ENCODE data around the gene MSANTD2.

Gene MSANTD2

GRCh38 chr11:124727474-124727873 lies 72.7 kb downstream of the MSANTD2 start:
- DNase-seq = no peak

DNA sequence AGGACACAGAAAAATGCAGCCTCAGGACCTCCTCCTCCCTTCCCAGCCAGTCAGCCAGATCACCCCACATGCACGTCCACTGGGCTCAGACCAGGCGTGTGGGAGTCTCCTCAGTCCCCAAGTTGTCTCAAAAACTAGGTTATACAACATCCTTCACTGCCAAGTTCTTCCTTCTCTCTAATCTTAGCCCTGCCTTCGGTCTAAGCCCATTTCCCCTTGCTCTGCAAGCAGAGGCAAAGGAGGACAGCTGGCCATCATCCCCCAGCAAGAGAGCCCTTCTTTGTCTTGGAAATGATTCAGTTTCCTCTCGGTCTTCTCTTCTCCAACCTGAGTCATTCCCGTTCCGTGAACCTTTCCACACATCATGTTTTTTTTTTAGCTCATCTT lies 74.5 kb downstream of the MSANTD2 start:
- no peak for DNase-seq

- no peak for DNase-seq
Observed at GRCh38 chr11:124724979-124725718, 75.1 kb downstream of the MSANTD2 start.

DNA sequence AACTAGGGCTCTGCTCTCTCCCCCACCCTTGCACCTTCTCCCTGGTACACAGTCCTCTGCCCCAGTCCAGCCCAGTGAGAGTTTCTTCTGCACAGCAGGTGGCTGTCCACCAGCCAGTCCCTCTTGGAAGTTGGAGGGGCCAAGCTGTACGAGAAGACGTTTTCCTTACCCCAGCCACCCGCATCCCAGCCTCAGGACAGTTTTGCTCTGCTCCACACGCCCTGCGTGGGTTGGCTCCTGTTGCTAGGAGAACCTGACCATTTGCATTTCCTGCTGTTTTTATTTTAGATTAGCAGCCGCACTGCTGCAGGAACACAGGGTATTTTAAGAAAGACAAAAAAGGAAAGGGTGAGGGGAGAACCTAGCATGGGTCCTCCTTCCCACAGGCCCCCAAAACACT lies 78.0 kb downstream of the MSANTD2 start:
- DNase-seq = no peak

GRCh38 chr11:124719534-124719933 lies 80.7 kb downstream of the MSANTD2 start:
- no peak for DNase-seq

DNA sequence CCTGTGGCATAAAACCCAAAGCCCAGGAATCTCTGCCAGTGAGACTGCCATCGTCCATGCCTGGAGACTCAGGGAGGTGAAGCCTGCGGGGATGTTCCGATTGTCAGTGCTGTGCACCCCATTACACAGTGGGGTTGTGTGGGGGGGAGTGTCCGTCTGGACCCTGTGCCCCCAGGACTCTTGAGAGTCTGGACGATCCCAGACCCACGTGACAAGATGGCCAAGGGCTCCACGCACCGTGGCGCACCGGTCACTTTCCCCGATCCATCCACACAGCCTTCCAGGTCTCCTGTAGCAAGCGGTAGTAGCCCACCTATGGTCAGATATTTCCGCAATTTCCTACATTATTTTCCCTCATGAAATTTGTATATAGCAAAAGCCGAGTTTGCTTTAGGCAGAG lies 81.4 kb downstream of the MSANTD2 start:
- no peak for DNase-seq

DNA sequence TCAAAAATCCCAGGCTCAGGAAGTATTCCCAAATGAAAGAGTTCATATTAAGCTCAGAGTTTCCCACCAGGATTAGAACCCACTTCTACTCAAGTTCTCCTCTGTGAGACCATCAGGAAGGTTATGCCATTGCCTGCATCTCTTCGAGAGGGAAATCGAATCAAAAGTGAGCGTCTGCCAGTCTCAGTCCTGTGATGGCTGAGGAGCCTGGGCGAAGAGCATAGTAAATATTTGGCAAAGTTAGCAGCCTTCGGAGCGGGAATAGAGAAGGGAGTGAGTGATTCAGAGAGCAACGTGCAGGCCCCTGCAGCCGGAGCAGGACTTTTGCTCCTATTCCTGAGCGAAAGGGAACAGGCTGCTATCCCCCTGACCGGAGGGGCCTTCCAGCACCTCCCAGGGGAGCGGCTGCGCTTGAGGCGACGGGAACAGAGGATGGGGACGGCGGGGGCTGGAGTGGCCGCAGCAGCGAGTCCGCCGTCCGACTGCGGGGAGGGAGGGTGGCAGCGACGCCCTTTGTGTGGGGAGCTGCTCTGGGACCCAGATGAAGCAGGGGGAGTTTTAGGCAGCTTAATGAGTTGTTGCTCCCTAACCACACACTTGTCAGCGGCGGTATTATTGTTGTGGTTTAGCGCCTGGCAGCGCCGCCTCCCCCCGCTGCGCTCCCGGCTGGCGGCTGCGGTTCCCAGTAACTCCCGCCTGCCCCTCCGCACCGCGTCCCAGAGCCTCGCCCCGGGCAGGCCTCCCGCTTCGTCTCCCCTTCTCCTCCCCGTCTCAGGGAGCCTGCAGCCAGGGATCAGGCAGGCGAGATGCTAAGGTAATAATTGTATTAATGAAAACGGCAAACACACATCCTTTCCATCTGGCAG lies 82.2 kb downstream of the MSANTD2 start:
- no peak for DNase-seq

DNA sequence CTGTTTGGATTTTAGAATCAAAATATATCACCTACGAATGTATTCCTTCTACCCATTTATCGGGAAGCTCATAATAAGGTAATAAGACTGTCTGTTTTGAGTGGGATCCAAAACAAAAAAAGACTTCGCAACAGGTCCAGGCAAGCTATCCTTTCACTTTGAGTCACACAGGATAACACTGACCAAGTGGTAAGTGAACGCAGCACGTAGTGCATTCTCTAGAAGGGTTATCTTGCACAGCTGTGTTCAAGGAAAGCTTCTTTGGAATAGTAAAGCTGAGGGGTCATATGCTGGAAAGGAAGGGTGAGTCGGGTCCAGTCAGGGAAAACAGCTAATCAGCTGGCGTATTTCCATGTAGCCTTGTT lies 82.8 kb downstream of the MSANTD2 start:
- no peak for DNase-seq

DNA sequence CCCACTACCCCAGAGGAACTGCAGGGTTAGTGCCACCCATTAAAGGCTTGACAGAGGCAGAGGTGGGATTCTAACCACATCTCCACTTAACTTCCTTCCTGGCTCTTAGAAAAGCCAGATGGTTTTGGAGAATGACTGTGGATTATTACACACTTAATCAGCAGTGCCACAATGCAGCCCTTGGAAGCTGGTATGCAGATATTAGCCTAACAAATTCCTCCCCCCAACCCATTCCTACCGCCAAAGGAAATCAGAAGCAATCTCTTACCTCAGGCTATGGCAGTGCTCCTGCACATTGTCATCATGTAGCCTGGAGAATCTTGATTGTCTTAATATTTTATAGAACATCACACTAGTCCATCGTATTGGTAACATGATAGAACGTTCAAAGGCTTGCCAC lies 83.6 kb downstream of the MSANTD2 start:
- DNase-seq = no peak

Data from right hindlimb (tissue), 1 donor.